HG02938 (cell line): Measurements from ENCODE around the gene MSI2.

ENCODE experiments used
- ATAC-seq: cut with Tn5 transposase; IDR thresholded peaks from one replicate; pipeline ENCODE4 v1.9.1; 2021; ENCODE audit warnings: mild to moderate bottlenecking, moderate library complexity; ENCODE audit not compliant: unreplicated experiment

Gene MSI2

DNA sequence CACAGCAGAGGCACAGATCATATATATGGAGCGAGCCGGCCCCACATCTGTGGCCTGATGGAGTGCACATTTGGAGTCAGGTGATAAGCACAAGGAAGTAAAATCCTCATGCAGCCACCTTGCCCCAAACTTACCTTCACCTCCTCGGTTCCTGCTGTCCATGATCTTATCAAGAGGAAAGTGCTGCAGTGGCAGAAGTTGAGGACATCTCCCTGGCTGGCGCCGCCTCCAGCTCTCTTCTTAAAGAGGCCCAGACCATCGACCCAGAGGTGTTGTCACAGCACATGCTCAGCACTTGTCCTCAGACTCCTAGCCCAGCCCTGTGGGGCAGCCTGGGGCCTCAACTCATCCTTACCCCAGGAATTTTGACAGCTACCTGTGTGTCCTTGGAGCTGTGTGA, 276.2 kb downstream of the MSI2 start:
- no peak for ATAC-seq

DNA sequence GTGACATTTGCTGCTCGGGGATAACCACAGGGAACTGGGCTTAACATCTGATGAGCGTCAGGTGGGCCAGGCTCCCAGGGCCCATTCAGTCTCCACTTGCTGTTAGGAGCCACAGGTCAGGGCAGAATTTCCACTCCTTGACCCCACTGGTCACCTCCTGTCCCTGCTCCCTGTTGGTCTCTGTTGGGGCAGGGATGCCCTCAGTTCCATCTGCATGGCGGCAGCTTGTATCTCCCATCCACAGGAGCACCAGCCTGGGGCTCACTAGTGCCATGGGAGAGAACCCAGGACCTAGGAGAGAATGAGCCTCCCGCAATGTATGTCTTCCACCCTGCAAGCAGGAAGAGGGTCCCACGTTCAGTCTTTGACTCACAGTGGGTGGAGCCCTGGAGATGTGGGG, 276.6 kb downstream of the MSI2 start:
- no peak for ATAC-seq

DNA sequence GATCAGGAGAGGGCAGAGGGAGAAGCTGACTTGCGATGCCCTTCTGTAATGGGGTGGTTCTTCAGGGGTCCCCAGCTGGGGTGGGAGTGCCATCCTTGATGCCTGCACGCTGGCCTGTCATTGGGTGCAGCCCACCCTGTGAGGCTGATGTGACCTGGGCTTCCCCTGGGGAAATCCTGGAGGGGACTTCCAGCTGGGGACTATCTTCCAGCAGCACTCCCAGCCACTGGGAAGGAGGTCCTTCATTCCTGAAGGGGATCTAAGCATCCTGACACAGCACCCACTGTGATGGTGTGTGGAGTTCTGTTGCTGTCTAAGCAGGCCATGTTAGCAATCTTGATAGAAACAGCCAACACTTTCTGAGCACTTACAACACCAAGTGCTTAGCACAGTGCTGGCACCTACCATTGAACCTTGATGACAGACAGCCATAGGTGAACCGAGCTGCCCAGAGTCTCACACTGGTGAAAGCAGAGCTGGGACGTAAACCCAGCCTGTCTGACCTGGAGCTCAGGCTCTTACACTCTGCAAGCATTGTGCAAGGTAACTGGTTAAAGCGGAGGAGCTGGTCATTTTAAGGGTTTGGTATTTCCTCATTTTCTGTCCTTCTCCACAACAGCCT, 277.5 kb downstream of the MSI2 start:
- no peak for ATAC-seq

DNA sequence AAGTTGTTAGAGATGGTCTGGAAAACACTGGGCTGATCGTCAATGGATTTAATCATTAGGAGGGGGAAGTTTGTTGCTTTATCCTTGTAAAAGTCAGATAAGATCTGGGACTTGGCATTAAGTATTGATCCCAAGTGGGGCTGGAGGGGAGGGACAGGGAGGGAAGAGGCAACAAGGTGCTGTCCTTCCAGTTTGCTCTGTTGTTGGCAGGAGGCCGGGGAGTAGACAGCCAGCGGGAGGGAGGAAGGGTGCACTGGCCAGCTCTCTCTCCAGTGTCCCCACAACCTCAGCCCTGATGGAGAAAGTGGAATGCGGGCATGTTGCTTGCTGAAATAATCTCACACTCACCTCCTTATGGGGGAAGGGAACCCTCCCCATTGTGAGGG, 278.5 kb downstream of the MSI2 start:
- no peak for ATAC-seq

DNA sequence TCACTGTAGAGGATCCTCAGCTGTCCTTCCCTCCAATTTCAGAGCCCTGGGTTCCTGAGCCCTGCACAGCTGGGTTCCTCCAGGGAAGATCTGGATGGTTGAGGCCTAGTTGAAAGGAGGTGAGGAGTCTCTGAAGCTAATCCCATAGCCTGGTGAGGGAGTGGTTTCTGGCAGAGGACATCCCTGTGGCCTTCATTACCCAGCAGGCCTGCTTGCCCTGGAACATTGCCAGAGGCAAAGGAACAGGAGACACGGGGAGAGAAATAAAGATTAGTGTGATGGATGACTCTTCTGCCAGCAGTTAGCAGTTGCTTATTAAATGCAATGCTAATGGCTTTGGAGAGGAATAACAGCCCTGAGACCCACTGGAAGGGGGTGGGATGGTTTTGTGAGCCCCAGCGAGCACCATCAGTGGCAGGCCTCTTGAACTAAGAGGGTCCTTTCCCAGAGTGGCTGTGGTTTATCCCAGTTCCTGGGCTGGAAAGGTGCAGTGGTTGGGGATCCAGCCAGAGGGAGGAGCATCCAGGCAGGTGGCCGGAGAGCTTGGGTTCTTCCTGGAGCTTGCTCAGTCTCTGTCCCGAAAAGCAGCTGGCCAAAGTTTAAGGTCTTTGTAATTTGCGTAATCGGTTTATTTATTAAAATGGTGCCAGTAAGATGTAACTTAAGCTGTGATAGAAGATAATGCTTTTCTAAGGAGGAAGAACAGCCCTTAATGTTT, 279.1 kb downstream of the MSI2 start:
- ATAC-seq, result no peak

DNA sequence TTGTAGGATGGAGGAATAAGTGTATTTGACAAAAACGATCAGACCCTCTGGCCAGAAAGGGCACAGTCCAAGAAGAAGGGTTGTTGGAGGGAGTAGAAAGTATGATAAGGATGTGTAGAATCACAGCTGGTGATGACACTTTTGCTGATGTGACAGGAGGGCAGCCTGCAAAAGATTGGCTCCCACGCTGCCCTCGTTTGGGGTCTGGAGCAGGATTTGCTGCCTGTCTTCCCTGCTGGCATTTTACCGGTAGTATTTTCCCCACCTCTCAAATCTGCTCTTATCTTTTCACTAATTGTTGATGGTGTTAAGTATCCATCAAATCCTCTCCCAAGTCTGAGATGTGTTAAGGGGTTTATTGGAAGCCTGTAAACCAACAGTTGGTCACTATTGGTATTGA, 280.0 kb downstream of the MSI2 start:
- no peak for ATAC-seq

DNA sequence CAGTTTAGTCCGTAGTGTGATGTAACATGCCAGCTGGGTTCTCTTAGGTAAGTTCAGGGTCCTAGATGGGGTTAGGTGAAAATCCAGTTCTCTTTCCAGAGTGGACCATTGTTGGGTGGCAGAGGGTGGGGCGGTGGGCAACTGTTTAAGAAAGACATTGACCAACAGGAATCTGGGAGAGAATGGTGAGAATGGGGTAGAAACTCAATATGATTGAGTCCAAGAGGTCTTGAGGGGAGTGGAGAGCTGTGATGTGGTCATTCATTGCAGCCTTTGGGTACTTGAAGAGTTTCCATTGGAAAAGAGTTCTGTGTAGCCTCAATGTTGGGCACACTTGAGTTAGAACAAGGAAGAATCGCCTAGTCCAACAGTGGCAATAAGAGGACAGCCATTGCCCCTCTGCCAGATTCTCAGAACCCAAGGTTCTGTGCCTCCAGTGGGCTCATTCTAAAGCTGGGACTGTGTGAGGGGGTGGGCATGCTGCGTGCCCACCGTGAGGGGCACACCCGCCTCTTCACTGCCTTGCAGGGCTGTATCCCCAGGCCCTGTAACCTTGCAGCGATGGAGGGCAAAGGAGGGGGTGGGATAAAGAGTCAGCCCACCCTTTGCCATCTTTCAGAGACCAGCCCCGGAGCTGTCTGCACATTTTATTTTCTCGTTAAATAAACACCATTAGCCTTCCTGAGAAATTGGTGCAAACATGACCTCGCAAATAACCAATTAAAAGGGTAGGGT, 280.6 kb downstream of the MSI2 start:
- no peak for ATAC-seq

DNA sequence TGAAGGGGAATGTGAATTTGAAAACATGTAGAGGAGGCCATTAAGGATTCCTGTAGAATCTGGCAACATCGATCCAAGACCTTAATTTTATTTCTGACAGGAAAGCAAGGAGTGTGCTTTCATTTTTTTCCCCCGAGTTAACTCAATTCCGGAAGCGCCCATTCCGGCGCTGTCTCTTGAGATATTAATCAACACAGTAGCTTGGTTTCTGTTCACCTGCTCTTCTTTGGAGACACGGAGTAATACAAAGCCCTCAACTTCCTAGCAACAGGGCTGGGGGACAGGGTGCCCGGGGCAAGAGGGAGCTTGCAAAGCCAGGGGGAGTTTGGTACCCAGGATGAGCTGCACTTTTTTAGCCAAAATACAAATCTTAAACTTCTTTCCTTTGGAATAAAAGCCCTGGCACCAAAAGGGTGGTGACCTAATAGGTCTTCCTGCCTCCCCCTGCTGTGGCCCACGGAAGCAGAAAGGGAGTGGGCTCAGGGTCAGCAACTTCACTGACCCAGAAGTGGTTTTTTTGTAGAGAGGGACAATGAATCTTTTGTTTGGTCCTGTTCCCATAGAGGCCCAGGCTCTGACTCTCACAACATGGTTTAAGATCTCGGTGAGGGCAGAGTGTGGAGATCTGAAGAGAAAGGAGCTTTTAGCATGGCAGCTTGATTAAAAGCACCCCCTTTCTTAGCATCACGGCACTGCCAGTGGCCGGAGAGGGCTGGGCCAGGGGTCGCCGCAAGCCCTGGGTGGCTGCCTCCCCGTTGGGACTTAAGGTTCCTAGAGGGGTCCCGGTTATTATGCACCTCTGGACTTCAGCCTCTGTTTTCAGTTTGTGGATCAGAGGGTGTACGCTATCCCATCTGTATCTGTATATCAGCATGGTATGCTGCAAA, 281.4 kb downstream of the MSI2 start:
- ATAC-seq, result no peak

DNA sequence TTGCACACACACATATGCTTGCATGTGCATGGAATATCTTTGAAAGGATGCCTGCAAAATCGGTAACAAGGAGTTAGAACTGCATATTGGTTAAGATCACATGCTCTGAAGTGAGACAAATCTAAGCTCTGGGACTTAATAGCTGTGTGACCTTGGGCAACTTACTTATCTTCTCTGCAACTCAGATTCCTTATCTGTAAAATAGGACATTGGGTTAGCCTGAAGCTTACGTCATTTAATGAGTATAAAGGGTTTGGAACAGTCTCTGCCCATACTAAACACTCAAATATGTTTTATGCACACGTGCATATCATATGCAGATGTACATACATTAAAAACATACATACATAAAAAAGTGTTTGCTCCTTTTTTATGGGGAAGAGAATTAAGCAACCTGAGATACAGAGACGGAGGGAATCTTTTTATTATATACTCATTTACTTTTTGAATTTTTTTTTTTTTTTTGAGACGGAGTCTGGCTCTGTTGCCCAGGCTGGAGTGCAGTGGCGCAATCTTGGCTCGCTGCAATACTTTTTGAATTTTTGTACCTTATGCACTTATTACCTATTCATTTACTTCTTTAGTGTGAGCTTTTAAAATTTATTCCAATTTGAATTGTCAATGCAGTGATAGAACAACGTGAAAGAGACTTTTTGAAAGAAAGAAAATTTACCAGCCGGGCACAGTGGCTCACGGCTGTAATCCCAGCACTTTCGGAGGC, 282.6 kb downstream of the MSI2 start:
- ATAC-seq, result no peak

DNA sequence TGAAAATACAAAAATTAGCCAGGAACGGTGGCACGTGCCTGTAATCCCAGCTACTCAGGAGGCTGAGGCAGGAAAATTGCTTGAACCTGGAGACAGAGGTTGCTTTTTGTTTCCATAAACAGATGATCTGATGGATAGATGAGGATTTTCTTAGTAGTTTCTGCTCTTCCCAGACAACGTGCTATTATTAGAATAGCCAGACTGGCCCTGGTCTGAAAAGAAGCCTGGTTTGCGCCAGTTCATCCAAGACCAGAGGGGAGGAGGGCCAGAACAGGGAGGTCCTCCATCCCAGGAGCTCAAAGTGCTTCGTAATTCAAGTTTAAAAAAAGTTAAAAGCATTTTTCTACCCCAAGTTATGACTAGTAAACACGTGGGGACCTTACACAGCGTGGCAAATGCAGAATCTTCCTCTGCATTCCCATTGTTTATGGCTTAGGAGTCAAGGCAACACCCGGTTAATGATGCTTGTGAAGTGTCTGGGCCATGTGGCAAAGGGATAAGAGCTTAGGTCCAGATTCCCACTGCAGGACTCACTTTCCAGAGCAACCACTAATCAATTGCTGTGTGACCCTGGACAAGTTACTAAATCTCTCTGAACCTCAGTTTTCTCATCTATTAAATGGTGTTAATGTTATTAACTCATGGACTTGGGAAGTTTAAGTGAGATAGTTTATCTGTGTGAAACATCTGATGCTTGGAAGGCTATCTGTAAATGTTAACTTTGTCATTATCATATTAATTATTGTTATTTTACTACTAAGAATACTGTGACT, 283.4 kb downstream of the MSI2 start:
- ATAC-seq, result no peak

DNA sequence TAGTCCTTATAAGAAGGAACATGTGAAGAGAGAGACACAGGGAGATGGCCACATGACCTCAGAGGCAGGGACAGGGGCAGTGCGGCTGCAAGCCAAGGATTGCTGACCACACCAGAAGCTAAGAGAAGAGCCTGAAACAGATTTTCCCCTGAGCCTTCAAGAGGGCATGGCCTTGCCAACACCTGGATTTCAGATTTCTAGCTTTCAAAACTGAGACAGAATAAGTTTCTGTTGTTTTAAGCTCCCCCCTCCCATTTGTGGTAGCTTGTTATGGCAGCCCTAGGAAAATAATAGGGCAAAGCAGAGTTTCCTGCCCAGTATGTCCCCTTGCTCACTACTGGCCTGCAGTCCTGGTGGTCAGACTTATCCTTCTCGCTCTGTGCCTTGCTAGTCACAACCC, 284.3 kb downstream of the MSI2 start:
- no peak for ATAC-seq

DNA sequence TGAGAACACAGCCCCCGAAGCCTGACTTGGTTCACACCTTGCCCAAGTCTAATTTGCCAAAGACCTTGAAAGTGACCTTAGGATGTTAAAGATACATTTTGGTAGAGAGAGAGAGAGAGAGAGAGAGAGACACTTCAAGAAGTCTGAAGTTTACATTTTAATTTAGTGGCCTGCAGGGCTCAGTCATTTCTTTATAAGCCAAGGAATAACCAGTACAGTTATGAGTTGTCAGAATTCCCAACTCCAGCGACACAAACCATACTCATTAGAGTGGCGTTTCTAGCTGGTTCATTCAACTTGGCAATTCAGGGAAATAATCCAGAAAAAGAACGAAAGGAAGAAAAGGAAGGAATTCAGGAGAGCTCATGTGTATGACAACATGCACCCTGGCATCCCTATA, 284.7 kb downstream of the MSI2 start:
- ATAC-seq, result no peak

DNA sequence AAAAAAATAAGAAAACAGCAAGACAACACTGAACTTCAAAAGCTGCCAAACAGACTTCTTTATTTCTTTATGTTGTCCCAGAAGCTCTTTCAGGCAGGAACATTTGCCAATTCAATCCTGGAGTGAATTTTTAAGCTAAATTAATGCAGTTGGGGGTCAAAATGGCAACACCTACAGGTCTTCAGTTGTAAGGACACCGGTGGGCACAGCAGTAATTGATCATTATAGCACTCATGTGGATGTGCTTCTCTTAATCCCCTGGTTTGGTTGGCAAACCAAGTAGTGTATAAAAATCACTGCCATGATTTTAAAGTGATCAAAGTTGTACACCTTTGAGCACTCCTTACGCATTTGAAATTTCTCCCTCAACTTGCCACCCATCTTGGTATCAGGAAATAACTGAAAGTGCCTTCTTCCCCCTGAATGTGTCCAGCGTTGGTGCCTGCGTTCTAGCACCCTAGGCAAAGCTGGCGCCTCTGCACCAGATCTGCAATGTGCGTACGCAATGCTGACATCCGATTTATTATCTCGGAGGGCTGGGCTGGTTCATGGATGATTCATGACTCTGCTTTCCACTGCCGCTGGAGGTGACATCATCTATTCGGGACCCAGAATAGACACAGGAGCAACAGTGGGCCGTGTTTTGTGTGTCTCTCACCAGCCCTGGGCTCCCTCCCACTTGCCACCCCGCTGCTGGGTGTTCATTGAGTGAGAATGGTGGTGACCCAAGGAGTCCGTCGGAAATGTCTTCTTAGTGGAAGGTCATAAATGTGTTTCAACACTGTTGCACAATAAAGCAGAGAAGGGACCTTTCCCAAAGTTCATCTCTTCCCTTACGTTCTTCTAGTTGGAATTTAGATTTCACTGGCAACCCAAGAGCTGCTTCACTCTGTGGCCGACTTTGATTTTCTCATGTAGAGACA, 285.4 kb downstream of the MSI2 start:
- ATAC-seq, result no peak

DNA sequence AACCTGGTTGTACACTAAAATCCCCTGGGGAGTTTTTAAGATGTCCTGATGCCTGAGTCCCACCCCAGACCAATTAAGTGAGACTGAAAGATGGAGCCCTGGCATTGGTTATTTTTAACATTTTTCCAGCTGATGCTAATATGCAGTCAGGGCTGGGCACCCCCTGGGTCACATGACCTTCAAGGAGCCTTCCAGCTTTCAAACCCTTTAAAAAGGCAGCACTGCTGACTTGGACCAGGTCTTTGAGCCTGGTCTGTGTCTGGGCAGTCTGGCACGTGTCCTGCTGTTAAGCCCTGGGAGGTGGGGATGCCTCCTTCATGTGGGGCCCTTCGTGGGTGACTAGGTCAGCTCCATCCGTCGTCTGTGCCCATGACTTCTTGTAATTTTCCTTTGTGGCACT, 286.2 kb downstream of the MSI2 start:
- ATAC-seq, result no peak

DNA sequence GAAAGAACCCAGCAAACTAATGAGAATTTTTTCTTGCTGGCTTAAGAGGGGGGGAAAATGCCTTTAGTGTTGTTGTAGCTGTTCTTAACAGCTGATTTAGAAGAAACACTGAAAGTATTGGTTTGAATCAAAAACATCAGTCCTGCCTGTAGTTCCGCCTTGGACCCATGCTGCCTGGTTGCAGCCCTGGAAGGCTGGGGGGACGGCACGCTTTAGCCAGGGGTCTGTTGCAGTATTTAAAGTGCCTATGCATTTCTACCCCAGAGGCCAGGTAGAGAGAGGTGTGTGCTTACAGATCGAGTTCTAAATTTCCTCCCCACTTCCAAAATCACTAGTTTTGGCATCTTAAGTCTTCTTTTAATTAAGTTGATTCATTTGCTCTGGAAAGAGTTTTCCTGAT, 286.9 kb downstream of the MSI2 start:
- no peak for ATAC-seq

DNA sequence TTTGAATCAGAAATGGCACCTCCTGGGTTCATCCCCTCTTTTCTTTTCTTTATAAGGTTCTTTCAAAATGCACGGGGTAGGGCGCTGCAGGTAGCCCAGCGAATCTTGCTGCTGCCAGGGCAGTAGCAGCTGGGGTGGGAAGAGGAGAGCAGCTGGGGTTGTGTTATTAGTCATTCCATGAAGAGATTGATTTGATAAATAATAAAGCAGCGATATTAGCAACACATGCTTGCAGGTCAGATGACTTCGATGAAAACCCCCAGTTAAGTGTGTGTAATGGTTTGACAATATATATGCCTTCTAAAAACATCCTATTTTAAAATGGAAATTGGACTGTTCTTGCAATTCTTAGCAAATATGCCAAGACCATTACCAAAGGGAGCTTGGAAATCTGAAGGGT, 288.1 kb downstream of the MSI2 start:
- no peak for ATAC-seq

DNA sequence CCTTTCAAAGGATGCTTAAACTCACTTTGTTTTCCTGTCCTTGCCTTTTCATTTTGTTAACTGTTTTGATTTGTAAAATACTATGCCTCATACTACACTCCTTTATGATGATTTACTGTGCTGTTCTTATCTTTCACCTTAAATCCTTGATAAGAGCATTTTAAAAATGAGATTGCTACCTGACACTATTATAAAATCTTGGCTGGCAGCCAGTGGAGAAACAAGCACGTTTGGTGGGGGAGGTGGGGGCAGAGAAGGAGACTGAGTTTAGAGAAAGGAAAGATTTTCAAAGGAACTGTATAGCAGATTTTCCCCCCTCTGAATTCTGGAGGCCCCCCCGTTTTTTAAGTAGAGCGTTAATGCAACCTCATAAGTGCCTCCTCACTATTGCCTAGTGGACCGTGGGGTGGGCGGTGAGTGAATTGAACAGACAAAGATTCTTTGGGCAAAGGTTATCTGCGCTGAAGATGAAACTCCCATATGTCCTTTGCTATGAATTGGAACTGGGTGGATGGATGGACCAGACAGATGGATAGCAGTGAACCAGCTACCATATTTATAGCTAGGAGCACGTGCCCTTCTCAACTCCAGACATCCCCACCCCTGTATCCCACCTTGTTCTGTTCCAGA, 288.6 kb downstream of the MSI2 start:
- ATAC-seq, result no peak

DNA sequence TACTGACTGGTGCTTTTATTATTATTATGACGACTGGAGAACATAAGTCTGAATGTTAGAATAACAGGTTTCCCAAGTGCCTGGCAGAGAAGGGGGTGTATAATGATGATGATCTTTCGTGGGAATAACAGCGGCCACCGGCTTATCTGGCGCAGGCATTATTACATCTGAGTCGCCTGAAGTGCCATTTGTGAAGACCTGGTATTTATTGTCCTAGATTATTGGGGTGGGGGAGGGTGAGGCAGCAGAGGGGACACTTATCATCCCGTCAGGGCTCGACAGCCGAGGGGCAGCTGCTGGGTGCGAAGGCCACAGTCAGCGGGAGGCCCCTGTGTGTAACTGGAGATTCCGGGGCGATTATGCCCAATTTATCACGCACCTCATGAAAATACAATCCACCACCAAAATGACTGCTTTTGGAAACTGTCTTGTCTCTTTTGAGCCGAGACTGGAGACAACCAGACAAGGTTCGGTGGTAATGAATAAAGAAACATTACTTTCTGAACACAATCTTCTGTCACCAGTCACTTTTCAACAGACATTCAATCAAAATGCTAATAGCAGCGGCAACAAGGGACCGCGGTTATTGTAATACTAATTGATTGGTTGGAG, 289.5 kb downstream of the MSI2 start:
- ATAC-seq, result no peak
